Glutamatergic neuron (in vitro differentiated cells): ENCODE measurements around the gene NCOA4. TPM values are rescaled to one million over a fixed set of nuclear protein-coding genes. Genes with fewer than 3 reads are reported as not detected.

Experiments
- DNase-seq: peaks from one replicate; pipeline ENCODE4 v3.0.0; 2022
- H3K27ac Mint-ChIP-seq: one replicate; pipeline ENCODE4 v1.8.0; 2020; ENCODE audit warnings: mild to moderate bottlenecking, mixed read lengths, inconsistent platforms; ENCODE audit not compliant: unreplicated experiment
- H3K27me3 Mint-ChIP-seq: one replicate; pipeline ENCODE4 v1.8.0; 2020; ENCODE audit warnings: mild to moderate bottlenecking, moderate library complexity, mixed read lengths, inconsistent platforms; ENCODE audit not compliant: unreplicated experiment
- H3K36me3 Mint-ChIP-seq: one replicate; pipeline ENCODE4 v1.8.0; 2020; ENCODE audit warnings: mild to moderate bottlenecking, mixed read lengths, inconsistent platforms; ENCODE audit not compliant: unreplicated experiment
- H3K4me1 Mint-ChIP-seq: one replicate; pipeline ENCODE4 v1.8.0; 2020; ENCODE audit warnings: mild to moderate bottlenecking, low read depth, mixed read lengths, inconsistent platforms; ENCODE audit not compliant: unreplicated experiment
- H3K4me3 Mint-ChIP-seq: one replicate; pipeline ENCODE4 v1.8.0; 2020; ENCODE audit warnings: mild to moderate bottlenecking, mixed read lengths, inconsistent platforms; ENCODE audit not compliant: unreplicated experiment
- H3K9me3 Mint-ChIP-seq: one replicate; pipeline ENCODE4 v1.8.0; 2020; ENCODE audit warnings: mild to moderate bottlenecking, moderate library complexity, mixed read lengths, inconsistent platforms; ENCODE audit not compliant: unreplicated experiment
- CTCF ChIP-seq: fragments of 200-600 bp; sonication (generic); IDR thresholded peaks from one replicate; pipeline ENCODE4 v1.5.0; 2021; ENCODE audit not compliant: partially characterized antibody, unreplicated experiment
- total RNA-seq: library from RNA; stranded (reverse); fragmentation: NEBNext Ultra II Directional; extraction: Animal tissue kit (Norgen Biotek cat#: 25700); gene quantifications from one replicate; pipeline ENCODE4 v1.2.1, GENCODE V29; 2021; ENCODE audit not compliant: unreplicated experiment

NCOA4 gene
- total RNA-seq, 1 donor from 2014 or later, result 90.5 TPM

- Mint-ChIP-seq H3K9me3 (no peaks in the 10 kb centered on the region), H3K27ac (no peak overlapping the region), H3K36me3 (no peaks in the 10 kb centered on the region), H3K4me1 (no peaks in the 10 kb centered on the region), H3K27me3 (peaks cover 3% of the 10 kb centered on the region), H3K4me3 (no peak overlapping the region)
- TF ChIP-seq CTCF, result no peak
- DNase-seq, result no peak
Measured at GRCh38 chr10:46057038-46057437, 26.6 kb upstream of the NCOA4 start.

DNA sequence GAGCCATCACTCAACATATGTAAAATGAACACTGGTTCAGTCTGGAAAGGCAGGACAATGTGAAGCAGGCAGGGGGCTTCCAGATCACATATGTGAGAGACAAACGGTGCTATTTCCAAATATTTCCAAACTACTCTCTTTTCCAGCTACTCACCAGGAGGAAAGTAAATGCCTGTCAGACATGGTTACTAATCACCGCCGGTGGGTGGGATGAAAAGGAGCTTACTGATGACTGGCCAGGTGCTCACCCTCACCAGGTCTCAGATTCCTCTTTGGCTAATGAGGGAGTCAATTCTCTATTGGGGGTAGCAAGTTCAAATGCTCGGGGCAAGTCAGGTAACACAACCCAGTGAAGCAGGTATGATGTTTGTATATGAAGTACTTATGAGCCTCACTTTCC lies 25.3 kb upstream of the NCOA4 start:
- no peak for DNase-seq
- Mint-ChIP-seq H3K4me3 (no peak overlapping the region), H3K9me3 (no peaks in the 10 kb centered on the region), H3K4me1 (peaks cover 5% of the 10 kb centered on the region), H3K36me3 (no peaks in the 10 kb centered on the region), H3K27me3 (peaks cover 3% of the 10 kb centered on the region), H3K27ac (no peak overlapping the region)
- TF ChIP-seq CTCF, result no peak

GRCh38 chr10:46053534-46054434 lies 23.4 kb upstream of the NCOA4 start:
- Mint-ChIP-seq H3K4me1 (peaks cover 7% of the 10 kb centered on the region), H3K36me3 (no peaks in the 10 kb centered on the region), H3K27me3 (peaks cover 3% of the 10 kb centered on the region), H3K27ac (no peak overlapping the region), H3K9me3 (no peaks in the 10 kb centered on the region), H3K4me3 (no peak overlapping the region)
- DNase-seq, result no peak
- no peak for TF ChIP-seq CTCF

DNA sequence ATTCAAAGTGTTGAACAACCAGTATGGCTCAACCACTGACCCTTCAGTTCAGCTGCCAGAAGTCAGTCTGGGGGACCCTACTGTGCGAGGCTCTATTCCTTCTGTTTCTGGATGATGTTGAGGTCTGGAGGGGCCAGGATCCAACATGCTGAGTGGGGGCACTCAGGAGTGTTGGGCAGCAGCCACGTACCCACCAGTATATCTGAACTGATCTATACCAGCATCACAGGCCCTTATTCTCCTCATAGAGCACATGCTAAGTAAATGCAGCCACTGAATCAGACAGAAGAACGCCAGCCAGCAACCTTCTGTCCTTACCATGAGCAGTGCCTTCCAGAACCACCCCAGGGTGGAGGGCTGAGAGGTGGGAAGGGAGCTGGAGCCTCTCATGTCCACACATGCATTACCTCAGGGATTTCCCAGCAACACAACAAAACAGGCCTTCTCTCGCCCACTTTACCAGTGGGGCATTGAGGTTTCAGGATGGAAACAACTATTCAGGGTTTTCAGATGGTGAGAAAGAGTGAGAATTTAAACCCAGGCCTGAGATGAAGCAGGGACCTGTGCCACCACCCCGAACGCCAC lies 22.5 kb upstream of the NCOA4 start:
- no peak for TF ChIP-seq CTCF
- Mint-ChIP-seq H3K4me1 (peaks cover 7% of the 10 kb centered on the region), H3K36me3 (no peaks in the 10 kb centered on the region), H3K27me3 (peaks cover 4% of the 10 kb centered on the region), H3K9me3 (peaks cover 1% of the 10 kb centered on the region), H3K4me3 (no peak overlapping the region), H3K27ac (no peak overlapping the region)
- no peak for DNase-seq
